GM19023 (cell line): ENCODE results near the gene DNMT3A.
A peak's percentile ranks its signal among the peaks of the same experiment; 100 is the strongest.

ENCODE experiments used
- ATAC-seq: cut with Tn5 transposase; IDR thresholded peaks from one replicate; pipeline ENCODE4 v1.9.1; 2021; ENCODE audit warnings: mild to moderate bottlenecking, moderate library complexity; ENCODE audit not compliant: unreplicated experiment

DNMT3A gene

DNA sequence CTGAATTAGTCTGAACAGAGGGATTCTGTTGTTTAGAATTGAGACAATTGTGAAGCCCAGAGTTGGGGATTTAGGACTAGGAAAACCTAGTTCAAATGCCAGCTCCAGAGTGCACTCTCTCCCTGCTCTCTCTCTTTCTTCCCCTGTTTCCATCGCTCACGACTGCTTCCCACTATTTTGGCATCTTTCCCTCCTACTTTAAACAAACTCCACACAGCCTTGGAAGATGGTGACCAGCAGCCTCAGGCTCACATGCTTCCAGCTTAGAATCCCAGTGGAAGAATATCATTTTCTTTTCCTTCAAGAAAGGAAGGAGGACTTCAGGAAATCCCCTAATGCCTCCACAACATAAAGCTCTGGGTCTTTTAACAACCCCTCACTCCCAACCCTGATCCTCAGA lies 6.1 kb upstream of the DNMT3A start:
- ATAC-seq: no peak

DNA sequence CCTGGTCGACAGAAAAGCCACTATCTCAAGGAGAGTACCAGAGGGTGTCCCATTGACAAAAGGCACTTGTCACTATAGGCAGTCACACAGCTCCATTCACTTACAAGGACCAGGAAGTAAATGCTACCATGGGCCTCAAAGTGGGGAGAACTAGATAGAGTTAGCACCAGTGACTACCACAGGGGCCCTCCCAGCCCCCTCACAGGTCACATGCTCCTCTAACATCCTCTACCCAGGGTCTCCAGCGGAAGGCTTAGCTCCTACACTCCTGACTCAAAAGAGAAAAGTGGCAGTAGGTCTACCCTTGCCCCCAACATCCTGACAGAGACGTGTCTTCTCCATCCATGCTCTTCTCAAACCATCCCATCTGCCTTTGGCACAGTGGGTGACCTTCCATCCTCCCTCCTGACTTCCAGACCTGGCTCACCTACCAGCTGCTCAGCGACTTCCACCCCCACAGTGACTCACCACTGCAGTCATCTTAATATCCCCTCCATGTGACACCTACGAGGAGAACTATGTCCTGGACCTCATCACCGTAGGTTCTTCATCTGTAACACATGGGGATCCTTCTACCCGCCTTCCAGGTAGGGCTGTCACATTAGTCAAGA lies 5.6 kb upstream of the DNMT3A start:
- no peak for ATAC-seq

DNA sequence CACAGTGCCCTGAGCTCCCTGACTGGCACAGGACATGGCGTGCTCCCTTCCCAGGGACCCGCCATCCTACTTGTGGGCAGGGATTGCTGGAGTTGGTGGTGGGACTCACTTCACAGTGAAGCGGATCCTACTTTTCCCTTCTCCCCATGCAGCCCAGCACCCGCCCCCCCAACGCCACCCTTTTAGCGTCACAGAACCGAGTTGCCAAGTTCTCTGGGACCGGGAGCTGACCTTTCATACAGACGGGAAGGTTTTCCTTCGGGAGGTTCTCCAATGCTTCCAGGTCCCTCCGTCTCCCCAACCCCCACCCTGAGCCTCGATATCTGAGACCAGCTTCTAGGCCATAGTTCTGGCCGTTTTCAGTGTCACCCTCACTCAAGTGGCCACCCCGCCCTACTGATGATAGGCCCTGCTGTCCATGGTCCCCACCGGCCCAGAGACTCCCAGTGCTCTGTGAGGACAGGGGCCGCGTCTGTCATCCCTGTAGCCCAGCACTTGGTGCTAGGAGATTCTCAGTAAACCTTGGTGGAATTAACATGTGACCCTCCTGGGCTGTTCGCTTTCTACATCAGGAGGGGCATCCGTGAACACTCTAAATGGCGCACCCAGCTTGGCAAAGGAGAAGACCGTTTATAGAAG lies 1.6 kb upstream of the DNMT3A start:
- ATAC-seq: no peak

DNA sequence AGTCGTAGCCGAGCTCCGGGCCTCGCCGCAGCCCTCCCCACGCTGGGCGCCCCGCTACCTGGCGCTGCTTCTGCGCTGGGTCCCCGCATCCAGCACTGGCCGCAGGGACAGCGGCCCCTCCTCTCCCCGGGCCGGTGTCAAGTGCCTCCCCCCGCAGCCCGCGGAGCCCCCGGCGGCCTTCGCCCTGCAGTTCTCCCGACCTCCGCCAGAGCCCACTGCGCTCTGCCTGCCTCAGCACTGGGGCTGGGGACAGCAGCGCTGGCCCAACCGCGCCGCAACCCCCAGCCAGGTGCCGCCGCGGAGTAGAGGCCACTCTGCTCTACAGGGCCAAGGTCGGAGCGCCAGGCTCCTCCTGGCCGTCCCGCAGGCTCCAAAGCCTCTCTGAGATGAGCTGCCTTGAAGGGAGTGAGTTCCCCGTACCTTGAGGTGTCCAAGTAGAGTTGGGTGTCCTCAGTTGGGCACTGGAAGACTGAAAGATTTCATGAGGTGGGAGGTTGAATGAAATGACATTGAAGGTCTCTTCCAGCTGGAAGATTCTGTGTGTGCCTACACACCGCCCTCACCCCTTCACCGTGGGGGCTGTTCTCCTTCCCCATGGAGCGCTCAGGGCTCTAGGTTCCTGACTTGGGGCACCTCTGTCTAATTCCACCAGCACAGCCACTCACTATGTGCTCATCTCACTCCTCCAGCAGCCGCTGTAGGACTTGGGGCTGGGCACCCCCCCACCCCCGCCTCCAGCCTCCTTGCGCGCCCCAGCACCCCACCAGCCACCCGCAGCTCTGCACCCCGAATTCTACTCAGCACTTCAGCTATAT lies 854 bp upstream of the DNMT3A start:
- ATAC-seq: peak; percentile 75

DNA sequence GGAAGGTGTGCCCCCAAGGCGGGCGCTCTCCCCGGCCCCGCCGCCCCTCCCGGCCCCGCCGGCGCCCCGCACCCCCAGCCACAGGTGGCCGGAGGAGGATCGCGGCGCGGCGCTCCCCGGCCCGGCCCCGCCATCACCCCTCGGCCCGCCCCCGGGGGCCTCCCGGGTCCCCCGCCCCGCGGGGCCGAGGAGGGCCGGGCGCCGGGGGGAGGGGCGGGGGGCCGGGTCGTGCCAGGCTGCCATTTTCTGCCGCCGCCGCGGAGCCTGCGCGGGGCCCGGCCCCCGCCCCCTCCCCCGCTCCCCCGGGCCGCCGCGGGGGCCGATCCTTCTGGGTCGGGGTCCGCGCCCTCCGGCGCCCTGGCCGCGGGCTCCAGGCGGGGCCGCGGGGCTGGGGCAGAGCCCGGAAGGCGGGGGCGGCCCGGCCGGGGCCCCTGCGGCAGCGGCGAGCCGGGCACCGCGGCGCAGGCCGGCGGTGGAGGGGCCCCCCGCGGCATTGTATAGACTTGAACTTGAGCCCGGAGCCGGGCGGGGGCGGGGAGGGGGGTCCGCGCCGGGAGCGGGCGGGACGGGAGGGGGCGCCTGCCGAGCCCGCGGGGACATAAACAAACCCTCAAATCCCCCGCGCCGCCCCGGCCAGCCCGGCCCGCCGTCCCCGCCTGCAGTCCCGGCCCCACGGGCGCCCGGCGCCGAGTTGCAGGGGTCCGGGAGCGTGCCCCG lies 556 bp downstream of the DNMT3A start:
- ATAC-seq: peak; percentile 21

DNA sequence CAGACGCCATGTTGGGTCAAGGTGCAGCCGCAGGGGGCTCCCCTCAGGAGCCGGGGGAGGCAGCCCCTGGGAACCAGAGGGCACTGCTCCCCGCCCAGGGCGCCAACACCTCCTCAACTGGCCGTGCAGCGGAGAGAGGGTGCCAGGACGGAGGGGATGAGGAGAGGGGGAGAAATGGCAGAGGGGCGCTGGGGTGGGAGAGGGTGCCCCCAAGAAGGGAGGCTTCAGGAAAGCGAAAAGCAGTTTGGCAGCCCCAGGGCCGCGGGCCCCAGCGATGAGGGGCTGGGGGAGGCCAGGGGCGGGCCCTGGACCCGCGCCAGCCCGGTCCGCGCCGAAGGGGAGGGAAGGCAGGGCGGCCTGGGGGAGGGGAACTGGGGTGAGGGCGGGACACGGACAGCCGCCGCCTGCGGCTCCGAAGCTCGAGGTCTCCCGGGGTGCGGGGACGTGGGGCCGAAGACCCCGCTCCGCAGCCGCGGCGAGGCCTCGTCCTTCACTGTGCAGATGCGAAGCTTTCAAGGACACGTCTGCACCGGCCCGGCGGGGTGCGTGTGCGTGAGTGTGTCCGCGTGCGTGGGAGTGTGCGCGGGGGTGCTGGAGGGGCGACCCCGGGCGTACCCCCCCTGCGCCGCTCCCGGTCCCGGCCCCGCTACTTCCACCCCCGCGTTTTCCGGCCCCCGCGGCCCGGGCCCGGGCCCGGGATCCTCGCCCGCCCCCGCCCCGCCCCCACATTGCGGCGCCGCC lies 1.4 kb downstream of the DNMT3A start:
- no peak for ATAC-seq

DNA sequence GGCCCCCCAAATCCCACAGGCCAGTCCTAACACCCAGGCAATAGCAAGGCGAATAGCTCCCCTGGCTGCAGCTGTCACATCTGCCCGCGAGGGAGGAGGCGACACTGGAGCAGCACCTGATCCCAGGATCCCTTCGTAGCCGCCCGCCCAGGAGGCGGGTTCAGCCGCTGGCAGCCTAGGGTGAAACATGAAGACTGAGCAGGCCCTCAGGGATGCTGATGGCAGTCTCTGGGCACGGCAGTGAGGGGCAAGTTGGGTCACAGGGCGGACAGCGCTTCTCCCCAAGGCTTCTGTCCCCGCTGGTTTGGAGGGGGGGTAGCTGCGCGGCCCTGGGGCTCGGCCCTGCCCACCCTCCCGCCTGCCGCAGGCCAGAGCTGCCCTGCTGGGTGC lies 1.9 kb downstream of the DNMT3A start:
- no peak for ATAC-seq

DNA sequence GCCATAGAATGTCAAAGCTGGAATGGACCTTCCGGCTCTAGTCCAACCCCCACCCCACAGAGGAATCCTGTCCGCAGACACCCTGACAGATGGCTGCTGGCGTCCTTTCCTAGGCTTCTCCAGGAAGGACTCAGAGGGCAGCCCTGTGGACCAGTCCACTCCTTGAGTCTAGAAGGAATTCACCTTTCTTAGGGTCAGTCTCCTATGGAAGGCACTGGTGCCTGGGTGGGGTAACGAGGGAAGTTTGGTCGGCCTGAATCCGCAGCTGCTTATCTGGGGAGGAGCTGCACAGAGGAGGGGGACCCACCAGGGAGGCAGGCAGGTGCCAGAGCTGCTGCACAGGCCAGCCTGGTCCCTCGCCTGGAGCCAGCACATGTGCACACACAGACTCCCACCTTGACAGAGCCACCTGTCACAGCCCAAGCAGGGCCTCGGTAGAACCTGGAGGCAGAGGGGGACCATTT lies 2.5 kb downstream of the DNMT3A start:
- no peak for ATAC-seq

DNA sequence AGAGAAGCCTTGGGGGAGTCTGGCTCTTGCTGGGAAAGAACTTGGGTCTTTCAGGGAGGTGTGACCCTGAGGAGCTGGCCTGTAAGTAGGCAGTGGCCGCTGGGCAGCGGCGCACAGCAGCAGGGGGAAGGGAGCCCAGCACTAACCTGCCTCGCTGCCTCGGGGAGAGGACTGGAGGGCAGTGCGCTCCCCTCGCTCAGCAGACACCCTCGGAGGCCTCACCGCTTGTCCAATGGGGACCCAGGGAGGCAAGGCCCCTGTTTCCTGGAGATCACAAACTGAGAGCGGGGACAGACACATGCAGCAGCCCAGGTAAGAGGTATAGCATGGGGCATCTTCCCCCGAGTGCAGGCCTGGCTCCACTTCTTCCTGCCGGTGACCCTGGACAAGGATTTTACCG lies 3.3 kb downstream of the DNMT3A start:
- no peak for ATAC-seq

DNA sequence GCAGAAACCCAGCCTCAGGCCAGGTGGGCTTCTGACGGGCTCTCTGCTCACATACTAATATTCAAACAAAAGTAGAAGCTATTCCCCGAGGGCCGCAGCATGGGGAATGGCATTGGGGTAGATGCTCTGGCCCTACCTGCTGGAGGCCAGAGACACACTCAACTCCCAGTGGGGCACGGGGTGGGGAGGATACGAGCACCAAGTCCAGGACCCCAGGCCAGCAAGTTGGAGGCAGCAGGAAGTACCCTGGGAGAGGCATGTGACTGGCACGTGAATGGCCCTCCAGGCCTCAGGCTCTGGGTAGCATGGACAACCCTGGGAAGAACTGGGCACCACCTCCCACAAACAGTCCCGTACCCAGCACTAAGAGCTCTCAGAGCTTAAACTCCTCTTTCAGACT lies 3.8 kb downstream of the DNMT3A start:
- ATAC-seq: no peak

DNA sequence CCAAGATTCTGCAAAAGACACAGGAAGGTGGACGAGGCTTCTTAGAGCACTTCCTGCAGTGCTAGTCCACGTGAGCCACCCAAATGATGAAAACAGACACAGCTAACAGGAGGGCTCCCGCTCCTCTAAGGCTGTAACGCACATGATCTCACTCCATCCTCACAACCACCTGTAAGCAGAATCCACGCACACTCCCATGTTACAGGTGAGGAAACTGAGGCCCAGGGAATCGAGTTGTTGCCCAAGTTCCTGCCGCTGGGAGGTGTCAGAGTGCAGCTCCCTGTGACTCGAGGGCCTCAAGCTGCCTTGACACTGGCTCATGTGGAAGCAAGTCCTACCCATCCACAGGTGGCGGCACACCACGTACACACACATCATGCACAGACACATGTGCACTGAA lies 4.4 kb downstream of the DNMT3A start:
- no peak for ATAC-seq

DNA sequence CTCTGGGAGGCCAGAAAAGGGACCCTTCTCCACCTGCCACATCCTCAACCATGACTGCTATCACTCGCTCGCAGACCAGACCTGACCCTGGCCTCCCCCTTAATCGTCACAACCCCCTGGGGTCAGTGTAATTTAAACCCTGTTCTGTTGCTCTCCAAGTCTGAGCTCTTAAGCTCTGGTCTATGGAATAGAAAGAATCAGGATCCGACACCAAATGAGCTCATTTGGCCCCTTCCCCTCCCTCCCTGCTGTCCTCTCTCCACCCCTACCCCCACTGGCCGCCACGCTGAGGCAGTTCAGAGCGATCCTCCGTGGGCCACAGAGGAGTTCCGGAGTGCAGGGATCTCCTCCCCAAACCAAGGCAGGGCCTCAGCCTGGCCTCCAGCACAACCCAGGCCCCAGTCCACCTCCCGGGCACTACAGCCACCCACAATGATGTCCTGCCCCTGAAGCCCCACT lies 5.3 kb downstream of the DNMT3A start:
- ATAC-seq: no peak

DNA sequence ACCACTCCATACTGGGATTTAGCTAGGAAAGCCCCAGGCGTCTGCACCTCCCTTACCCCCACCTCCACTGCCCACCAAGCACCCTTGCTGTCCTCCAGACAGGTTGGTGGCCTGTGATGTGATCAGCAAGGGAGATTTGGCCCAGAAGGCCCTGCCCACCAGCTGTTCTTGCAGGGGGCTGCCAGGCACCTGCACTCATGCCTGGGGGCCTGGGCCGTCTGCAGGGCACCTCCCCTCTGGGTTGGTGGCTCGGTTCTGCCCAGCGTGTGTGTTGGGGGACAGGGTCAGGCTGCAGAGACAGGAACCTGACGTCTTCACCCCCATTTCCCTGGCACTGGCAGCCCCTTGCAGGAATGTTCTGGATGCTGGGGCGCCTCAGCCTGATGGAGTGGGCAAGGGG lies 5.8 kb downstream of the DNMT3A start:
- ATAC-seq: no peak

DNA sequence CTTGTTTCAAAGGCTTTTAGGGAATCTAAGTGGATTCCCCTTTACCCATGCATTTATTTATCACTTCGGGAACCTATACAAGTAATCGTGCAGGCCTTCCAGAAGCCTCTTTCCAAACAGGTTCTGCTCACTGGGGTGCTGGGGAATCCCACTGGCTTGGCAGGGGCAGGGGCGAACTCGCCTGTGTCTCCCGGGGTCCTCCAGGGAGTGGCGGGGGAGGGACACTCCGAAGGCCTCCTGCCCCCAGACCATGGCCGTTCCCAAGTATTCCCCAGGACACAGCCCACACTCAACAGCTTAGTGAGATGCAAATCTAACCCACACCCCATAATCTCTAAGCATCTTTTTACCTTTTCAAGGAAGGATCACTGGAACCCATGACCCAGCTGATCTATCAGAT lies 6.5 kb downstream of the DNMT3A start:
- no peak for ATAC-seq

DNA sequence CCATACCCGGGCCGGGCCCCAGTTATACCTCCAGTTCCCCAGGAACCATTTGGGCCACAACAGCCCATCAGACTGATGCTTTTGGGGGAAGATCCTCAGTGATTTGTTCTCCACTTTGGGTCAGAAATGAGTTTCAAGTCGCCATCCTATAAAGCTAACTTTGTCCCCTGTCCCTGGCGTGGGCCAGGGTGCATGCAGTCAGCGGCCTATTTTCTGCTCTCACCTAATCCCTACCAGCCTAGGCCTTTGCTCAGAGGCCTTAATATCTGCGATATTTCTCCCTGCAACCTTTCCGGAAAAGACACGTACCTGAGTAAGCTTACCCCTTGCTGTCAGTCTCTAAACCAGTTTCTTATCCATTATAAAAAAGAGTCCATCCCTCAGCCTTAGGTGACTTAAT lies 7.2 kb downstream of the DNMT3A start:
- ATAC-seq: no peak

DNA sequence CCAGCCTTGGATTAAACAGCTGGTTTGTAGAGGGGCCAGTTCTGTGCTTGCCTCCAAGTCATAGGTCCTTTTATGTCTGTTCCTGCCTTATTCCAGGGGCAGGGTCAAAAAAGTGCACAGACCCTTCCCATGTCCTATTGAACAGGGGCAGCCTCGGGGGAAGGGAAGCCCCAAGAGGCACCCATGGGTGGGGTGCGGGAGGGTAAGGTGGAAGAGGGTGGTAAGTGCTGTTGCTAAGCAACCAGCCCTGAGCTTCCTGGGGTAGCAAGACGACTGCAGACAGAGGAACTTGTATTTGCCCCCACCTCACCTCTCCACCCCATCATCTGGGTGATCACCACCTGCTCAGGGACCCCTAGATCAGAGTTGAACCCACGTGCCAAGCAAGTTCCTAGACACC lies 7.7 kb downstream of the DNMT3A start:
- no peak for ATAC-seq

DNA sequence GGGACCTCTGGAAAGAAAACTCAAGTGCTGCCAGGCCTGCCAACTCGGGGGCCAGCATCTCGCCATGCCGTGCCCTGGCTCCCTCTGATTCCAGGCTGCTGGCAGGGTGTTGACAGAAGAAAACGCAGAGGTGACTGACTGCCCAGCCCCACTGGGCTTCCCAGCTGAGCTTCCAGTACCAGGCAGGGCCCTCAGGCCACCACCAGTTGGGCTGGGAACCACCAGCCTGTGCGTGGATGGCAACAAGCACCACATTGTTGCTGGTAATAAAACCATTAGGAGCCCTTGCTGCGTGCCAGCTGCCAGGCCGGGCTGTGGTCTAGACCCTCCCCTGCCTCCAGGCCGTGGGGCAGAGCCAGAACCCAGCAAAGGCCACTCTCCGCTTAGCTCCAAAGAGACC lies 9.2 kb downstream of the DNMT3A start:
- ATAC-seq: no peak

DNA sequence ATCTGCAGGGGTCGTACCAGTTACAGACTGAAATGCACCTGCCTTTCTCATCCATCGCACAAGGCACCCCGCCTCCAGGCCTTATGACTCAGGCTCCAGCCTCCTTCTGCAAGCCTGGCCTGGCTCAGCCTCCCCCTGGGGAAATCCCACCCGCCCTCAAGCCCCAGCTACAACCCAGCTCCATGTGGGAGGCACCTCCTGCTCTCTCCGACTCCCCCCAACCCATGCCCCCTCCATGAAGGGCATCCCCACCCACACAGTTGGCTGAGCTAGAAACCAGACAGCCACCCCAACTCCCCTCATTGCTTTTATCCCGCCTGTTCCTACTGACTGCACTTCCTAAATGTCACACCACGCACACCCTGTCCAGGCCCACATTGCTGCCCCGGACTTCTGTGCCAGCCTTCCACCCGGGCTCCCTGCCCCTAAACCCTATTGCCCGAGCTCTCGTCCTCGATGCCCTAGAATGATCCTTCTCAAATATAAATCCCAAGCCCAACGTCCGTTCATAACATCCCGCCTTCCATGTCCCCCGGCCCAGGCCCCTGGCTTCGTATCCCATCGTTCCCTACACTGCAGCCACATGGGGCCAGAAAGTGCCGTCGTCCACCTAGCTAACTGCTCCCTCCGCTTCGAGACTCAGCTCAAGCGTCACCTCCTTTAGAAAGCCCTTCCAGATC lies 9.9 kb downstream of the DNMT3A start:
- ATAC-seq: no peak

DNA sequence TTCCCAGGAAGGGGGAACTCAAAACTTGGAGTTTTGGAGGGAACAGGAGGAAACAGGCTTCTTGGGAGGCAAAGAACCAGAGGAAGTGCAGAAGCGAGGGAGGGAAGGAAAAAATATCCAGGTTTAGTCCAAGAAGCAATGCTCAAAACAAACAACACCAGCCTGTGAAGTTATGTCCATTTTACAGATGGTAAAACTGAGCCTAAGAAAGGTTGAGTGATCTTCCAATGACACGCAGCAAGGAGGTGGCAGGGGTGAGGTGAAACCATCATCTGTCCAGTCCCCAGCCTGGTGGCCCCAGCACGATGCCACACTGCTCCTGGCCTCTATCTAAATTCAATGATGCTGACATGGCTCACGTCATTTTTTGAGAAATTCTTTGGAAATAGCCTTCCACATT lies 10.8 kb downstream of the DNMT3A start:
- no peak for ATAC-seq

DNA sequence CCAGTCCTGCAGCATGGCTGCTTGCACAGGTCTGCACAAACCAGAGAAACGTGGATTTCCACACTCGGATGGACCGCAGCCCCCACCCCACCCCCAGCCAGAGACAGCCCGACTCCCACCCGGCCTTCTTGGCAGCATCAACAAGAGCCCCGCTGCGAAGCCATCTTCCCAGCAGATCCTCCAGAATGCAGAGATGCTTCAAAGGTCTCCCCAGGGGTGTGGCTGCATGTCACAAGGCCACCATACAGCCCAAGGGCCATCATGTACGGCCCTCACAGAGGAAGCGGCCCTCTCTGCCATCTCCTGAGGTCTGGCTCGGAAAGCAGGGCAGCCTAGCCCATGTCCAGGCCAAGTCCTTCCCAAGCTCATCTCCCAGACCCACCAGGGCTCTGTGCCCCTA lies 11.5 kb downstream of the DNMT3A start:
- ATAC-seq: no peak
